ENCODE results near the gene NTRK1.

Gene NTRK1

GRCh38 chr1:156860628-156861423, at the start of gene NTRK1:
Gene NTRK1, plus strand, starts transcription at chr1:156860865. Its CDS starts 70 bp downstream, at chr1:156860935.
- no peak for DNase-seq

DNA sequence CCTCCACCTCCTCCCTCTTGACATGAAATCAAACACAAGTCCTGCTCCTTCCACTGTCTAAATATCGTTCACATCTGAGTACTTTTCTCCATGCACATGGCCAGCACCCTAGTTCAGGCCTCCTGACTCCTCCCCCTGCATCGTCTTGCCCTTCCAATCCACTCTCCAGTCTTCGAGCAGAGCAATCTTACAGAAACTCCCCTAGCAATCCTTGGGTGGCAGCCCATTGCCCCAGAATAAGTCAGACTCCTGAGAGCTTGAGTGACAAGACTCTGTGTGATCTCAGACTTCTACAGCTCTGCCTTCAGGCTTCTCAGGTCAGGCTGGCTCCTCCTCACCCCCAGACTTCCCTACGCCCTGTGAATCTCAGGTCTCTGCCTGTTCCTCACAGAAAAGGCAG, 49.5 kb upstream of the NTRK1 start:
- no peak for DNase-seq

DNA sequence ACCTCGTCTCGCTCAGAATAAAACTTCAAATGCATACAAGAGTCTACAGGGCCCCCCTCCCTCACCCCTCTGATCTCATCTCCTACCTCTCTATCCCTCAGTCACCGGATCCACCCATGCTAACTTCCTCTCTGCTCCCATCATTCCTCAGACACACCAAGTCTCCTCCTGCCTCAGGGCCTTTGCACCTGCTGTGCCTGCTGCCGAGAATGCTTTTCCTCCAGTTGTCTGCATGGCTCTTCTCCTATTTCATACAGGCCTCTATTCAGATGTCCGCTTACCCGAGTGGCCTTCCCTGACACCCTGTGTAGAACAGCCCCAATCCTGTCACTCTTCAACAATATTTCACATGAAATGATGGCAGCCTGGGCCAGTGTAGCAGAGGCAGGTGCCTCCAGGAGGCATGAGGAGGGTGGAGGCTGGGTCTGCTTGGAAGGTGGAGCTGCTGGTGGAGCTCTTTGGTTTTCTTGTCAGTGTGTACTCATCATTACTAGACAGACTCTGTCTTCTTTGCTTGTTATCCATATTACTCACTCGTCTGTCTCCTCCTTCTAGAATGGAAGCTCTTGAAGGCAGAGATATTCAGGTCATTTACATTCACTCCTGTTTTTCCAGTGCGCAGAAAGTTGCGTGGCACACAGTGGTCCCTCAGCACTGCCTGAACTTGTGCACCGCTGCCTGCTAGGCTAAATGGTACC, 48.2 kb upstream of the NTRK1 start:
- no peak for DNase-seq

GRCh38 chr1:156813298-156813697, 47.4 kb upstream of the NTRK1 start:
- DNase-seq, result no peak

DNA sequence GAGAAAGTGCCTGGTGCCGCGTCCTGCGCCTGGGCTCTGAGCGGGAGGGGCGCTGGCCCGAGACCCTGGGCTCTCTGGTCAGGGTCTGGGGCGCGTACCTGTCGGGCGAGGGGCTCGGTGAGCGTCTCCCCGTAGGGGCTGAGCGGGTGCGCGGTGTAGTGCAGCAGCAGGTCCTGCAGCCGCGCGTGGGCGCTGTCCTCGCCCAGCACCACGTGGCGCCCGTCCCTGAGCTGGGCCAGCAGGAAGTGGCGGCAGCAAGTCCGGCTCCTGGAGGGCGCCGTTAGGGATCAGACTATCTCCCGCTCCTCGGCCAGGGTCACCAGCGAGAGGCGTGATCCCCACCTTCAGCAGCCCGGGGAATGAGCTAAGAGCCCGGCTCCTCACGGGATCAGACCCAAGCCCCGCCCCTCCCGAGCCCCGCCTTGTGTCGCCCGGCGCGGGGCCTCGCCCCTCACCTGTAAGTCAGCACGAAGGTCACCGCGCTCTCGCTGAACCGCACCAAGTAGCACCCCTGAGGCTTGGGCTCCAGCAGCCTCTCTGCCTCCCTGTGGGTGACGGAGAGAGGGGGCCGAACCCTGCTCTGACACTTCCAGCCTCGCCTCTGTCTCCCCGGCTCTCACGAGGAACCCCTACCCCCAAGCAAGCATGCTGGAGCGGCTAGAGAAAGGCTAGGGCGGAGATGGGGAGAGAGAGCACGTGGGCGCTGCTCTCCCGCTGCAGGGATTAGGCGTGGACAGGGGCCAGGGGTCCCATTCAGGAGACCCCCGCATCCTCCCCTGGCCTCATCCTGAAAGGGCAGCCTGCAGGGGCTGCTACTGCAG, 46.7 kb upstream of the NTRK1 start:
- DNase-seq, result no peak

GRCh38 chr1:156814571-156815260, 45.9 kb upstream of the NTRK1 start:
- no peak for DNase-seq

DNA sequence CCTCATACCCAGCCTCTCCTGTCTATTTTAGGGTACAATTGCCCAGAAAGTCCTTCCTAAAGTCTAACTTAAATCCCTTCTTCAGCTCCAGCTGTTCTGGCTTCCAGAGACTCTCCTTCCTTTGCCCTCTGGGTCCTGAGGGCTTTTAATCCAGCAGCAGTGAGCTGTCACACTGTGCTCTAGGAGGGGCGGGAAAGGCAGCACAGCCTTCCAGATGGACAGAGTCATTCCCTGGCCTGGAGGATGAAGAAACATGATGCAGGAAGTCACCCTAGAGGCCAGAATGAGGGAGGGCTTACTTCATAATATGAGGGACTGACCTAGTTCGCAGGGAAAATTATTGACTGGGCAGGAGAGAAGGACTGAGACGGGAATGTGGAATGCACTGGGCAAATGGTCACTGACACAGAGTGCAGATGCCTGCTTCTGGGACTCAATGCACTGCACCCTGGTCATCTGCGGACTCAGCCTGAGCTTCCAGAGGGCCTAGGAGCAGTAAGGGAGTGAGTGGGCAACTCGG, 45.3 kb upstream of the NTRK1 start:
- no peak for DNase-seq

- DNase-seq, result no peak
Measured at GRCh38 chr1:156815961-156816422, 44.7 kb upstream of the NTRK1 start.

DNA sequence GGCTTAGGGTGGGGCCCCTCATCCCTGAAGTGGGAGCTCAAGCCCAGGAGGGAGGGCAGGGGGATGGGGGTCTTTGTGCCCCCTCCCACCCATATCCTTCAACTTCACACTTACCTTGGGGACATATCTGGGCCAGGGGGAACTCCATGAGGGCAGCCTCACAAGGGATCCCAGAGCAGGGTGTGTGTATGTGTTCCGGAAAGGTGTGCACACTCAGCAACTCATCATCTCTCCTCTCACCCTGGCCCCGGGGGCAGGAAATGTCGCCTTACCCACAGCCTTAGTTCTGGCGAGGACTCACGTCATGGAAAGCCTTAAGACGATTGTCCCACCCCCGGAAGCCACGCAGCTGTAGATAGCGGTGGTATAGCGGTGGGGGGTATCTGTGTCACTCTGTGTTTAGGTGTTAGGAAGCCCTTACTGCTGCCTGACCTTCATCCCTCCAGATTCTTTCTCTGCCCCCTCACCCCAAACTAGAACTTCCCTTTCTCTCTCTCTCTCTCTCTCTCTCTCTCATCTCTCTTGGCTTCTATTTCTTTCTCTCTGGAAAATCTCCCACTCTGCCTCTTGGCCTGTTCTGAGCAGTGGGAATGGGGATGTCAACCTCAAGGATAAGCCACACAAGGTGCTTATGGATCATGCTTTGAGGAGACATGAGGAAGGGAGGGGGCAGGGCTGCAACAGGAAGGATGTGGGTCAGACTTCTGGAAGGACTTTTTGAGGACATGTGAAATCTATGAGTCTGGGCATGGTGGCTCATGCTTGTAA, 43.9 kb upstream of the NTRK1 start, which contains the start of gene SH2D2A:
TSS of gene SH2D2A (minus strand) at position 288 of the 768 bp plus-strand sequence. CDS start at position 148, 140 bp downstream.
- DNase-seq, result no peak

- no peak for DNase-seq
Measured at GRCh38 chr1:156821801-156822200, 38.9 kb upstream of the NTRK1 start.

GRCh38 chr1:156822680-156823079, 38.0 kb upstream of the NTRK1 start:
- DNase-seq, result no peak

DNA sequence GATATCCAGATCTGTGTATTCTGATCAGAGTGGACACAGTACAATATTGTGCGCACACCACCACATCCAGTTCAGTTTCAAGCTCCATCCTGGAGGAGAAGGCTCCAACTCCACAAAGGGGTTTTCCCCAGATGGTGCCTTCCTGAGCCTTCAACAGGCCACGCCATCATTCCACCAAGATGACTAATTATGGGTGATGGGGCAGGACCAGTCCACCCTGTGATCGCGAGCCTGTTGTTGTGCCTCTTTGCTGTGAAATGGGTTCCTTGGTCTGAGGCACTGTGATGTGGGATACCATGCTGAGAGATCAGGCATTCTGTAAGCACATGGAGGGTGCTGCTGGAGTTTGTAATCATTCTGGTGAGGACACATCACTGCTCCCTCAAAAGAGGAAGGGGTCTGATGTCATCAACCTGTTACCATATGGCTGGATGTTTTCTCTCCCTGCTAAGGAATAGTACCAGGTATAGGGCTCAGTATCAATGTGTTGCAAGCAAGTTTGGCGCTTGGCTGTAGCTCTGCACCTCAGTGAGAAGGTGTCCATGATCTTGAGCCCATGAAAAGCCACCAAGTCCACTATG, 37.4 kb upstream of the NTRK1 start:
- no peak for DNase-seq

GRCh38 chr1:156826630-156827029, 34.0 kb upstream of the NTRK1 start:
- DNase-seq, result no peak

- no peak for DNase-seq
Measured at GRCh38 chr1:156828400-156829124, 32.1 kb upstream of the NTRK1 start.

DNA sequence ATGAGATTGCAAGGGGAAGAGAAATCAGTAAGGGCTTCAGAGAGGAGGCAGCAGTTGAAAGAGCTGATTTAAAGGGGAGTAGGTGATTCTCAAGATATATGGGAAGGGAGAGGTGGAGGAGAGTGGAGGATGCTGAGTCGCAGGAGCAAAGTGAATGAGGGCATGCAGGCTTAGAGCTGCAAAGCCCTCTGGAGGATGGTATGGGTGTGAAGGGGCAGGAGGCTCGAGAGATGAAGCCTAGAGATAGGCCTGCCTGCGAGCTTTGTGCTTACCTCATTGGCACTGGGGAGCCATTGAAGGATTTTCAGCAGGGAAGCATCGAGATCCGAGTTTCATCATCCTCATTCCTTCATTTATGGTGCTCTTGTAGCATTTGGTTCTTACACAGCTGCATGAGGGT, 28.2 kb upstream of the NTRK1 start:
- no peak for DNase-seq

DNA sequence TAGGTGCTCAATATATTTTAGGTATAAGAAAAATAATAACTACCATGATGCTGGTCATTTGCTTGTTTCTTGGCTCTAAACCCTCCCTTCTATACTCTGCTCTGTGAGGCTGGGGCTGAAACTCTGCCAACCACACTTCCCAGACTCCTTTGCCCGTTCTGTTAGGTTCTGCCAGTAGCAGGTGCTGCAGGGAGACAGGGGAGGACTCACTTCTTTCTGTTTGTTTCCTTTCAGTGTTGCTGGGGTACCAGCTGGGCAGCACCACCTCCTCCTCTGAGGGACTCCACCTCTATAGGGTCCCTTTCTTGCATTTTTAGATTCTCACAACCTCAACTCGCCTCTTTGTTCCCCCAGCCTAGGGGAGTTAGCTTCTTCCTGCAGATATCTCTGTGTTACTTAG, 27.1 kb upstream of the NTRK1 start:
- DNase-seq, result no peak

GRCh38 chr1:156834322-156834721, 26.3 kb upstream of the NTRK1 start:
- DNase-seq, result no peak

GRCh38 chr1:156836041-156836654, 24.5 kb upstream of the NTRK1 start:
- no peak for DNase-seq

DNA sequence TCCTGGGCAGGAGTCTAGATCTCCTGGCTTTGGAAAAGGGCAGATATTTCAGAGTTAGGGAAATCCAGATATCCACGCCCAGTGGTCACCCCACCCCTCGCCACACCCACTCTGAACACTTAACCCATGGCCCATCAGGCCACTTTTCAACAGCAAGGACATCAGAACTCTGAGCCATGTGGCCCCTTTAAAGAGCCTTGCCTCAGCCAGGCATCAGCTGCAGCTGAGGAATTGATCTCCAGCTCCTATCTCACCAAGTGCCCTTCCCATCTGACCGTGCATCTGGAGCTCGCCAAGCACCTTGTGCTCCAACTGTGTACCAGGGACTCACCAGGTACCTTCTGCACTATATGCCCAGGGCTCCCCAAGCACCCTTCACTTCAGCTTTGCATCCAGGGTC, 23.8 kb upstream of the NTRK1 start:
- no peak for DNase-seq

DNA sequence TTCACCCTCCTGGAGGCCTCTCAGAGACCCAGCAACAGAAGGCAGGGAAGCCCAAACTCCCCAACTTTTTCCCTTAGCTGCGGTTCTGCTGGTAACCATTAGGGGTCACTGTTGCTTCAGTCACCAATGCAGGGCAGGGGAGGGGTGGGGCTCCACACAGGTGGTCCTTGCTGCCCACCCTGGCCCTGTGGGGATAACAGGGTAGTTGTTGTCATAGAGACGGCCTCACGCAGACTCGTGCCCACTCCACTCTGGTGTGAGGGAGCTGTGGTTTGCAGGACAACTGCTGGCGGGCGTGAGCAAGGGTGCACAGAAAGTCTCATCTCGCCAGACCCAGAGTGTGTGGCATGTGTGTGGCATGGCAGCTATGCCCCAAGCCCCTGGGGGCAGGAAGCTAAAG, 21.7 kb upstream of the NTRK1 start:
- DNase-seq, result no peak
